GM19455 (cell line): ENCODE measurements around the gene POLR1F.

Experiments used
- ATAC-seq: cut with Tn5 transposase; IDR thresholded peaks from one replicate; pipeline ENCODE4 v1.9.1; 2021; ENCODE audit not compliant: unreplicated experiment

Gene POLR1F

GRCh38 chr7:19675816-19676215 is 33.0 kb downstream of the POLR1F start:
- no peak for ATAC-seq

GRCh38 chr7:19674266-19674960 is 34.4 kb downstream of the POLR1F start:
- ATAC-seq: no peak

DNA sequence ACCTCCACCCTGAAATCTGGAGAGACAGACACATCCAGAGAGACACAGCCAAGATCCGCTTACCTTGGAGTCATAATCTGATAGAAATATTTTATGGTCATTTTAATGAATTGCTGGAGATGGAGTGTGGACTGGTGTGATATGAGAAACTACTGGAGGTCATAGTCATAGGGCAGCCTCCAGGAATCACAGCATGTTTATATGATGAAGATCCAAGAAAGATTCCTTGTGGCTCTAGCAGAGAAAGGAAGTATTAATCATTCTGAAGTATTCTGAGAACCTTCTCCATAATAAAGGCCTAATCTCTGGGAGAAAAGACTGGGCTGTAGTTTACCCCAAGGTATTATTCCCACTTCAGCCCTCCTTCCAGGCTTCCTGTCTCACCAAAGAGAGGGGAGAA is 38.0 kb downstream of the POLR1F start:
- ATAC-seq: no peak

DNA sequence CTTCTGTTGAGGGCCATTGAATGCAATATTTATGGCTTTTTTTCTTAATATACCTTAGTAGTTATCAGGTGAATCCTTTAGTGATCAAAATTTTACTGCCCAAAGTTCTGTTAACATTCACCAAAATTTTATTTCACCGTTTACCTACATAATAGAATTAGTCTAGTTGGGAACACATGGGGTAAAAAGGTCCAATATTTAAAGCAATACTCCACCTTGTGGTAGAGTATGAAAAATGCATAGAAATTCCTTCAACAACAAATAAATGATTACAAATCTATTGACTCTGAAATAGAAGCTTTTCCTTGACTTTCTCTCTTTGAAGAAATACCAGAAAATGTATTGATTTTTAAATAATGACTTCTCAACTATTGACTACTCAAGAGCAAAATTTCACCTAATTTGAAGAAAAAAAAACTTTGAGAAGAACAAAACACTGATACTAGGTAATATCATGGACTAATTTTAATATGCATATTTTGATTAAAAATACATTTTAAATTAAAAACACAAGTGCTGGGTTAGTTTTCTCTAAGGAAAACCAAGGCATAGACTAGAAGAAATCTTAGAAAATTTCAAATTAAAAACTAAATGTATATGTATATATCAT is 43.3 kb downstream of the POLR1F start:
- peak; percentile 58 for ATAC-seq

DNA sequence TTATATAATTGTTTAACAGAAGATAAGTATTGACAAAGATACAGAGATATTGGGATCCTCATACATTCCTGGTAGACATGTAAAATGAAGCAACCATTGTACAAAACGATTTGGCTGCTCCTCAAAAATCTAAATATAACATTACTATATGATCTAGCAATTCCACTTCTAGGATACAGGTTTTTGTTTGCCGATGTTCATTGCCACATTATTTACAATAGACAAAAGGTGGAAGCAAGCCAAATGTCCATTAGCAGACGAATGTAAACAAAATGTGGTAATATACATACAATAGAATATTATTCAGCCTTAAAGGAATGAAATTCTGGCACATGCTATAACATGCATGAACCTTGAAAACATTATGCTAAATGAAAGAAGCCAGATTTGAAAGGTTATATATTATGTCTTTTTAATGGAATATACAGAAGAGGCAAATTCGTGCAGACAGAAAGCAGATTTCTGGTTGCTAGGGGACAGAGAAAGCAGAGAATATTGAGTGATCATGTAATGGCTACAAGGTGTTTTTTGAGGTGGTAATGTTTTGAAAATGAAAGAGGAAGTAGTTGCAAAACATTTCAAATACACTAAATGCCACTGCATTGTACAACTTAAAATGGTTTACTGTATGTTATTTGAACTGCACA is 44.9 kb downstream of the POLR1F start:
- ATAC-seq: peak; percentile 94

- ATAC-seq: no peak
Measured at GRCh38 chr7:19648791-19649190, 60.0 kb downstream of the POLR1F start.
